A549 (cell line): ENCODE results near the gene MRPL9. TPM values are rescaled to one million over a fixed set of nuclear protein-coding genes. Genes with fewer than 3 reads are reported as not detected.

ENCODE experiments used
- ATAC-seq, 2 experiments: fragments of 200-7000 bp in 1 of 2; fragments of >200 bp in 1 of 2; cut with Nextera tagmentation in 1 of 2; cut with Tn5 transposase in 1 of 2; 3 replicates each; pipeline versions ENCODE4 v1.8.0 to v1.9.1; 2018 to 2020; ENCODE audit warnings: mild to moderate bottlenecking in 1 of 2, moderate library complexity in 1 of 2
- CTCF ChIA-PET: fragments of 300-600 bp; sonication (Branson Sonifier 250); formaldehyde crosslinking; extraction: SDS; loops from one replicate; lab custom pipeline; 2021; ENCODE audit warnings: antibody characterized with exemption, inconsistent platforms; lab: Yijun Ruan, JAX
- POLR2A ChIA-PET: fragments of 350-600 bp; formaldehyde crosslinking; extraction: SDS; loops from one replicate; lab custom pipeline; 2021; ENCODE audit warnings: antibody characterized with exemption, inconsistent platforms; lab: Yijun Ruan, JAX
- DNase-seq, 2 experiments: peaks; one replicate each; pipeline versions ENCODE4 v3.0.0 to v3.0.0-alpha.2; 2011 to 2016; ENCODE audit warnings: low read depth in 1 of 2, low spot score in 1 of 2
- FAIRE-seq: peaks from 2 replicates; lab custom pipeline; 2011; peaks lifted over from hg19 to GRCh38; lab: Jason Lieb, UNC
- H3K27ac ChIP-seq, 2 experiments: fragments of >200 bp; sonication (Bioruptor Twin); formaldehyde crosslinking; 3 replicates each; pipeline ENCODE4 v1.5.1; 2016 to 2017
- H3K4me1 ChIP-seq: fragments of >200 bp; sonication (Bioruptor Twin); formaldehyde crosslinking; 3 replicates; pipeline ENCODE4 v1.6.1; 2016
- H3K4me2 ChIP-seq: fragments of >200 bp; sonication (Bioruptor Twin); formaldehyde crosslinking; 3 replicates; pipeline ENCODE4 v1.6.1; 2016
- H3K4me3 ChIP-seq: fragments of >200 bp; sonication (Bioruptor Twin); formaldehyde crosslinking; 3 replicates; pipeline ENCODE4 v1.5.1; 2016
- H3K9me3 ChIP-seq: fragments of >200 bp; sonication (Bioruptor Twin); formaldehyde crosslinking; 3 replicates; pipeline ENCODE4 v1.6.1; 2016
- ATOH8 ChIP-seq: fragments of 250-450 bp; sonication (Bioruptor Pico); IDR thresholded peaks from 2 replicates; pipeline ENCODE4 v1.5.0; 2020; ENCODE audit warnings: low read depth, mild to moderate bottlenecking, moderate library complexity
- BCL3 ChIP-seq: fragments of >200 bp; sonication (Bioruptor Twin); formaldehyde crosslinking; IDR thresholded peaks from 3 replicates; pipeline ENCODE4 v1.6.1; 2016
- CBX8 ChIP-seq: fragments of 200-600 bp; sonication (generic); IDR thresholded peaks from 2 replicates; pipeline ENCODE4 v1.6.1; 2016
- CHD2 ChIP-seq: fragments of 150-350 bp; IDR thresholded peaks from 2 replicates; pipeline ENCODE4 v1.6.1; 2014; ENCODE audit warnings: low read length; ENCODE audit not compliant: partially characterized antibody
- FOSL2 ChIP-seq, 2 experiments: fragments of 450-650 bp in 1 of 2; fragments of >200 bp in 1 of 2; sonication (Bioruptor Twin) in 1 of 2; formaldehyde crosslinking; IDR thresholded peaks; 2 replicates each; pipeline versions ENCODE4 v1.5.0 to v1.6.1; 2016 to 2020; ENCODE audit warnings: mild to moderate bottlenecking in 1 of 2, moderate library complexity in 1 of 2
- HMGXB4 ChIP-seq: fragments of 250-450 bp; sonication (Bioruptor Pico); IDR thresholded peaks from 2 replicates; pipeline ENCODE4 v1.5.0; 2021; ENCODE audit warnings: mild to moderate bottlenecking, moderate library complexity, borderline replicate concordance
- HOXA7 ChIP-seq: fragments of 250-450 bp; sonication (Bioruptor Pico); IDR thresholded peaks from 2 replicates; pipeline ENCODE4 v1.5.0; 2020; ENCODE audit warnings: mild to moderate bottlenecking, moderate library complexity
- MAFK ChIP-seq: fragments of 450-650 bp; IDR thresholded peaks from 2 replicates; pipeline ENCODE4 v1.6.1; 2014; ENCODE audit not compliant: partially characterized antibody
- MAX ChIP-seq: IDR thresholded peaks from 2 replicates; pipeline ENCODE4 v1.6.1; 2012
- MYC ChIP-seq: IDR thresholded peaks from 2 replicates; pipeline ENCODE4 v1.6.1; 2012; ENCODE audit warnings: mild to moderate bottlenecking, inconsistent platforms, low read length, improper control_type of control experiment, borderline replicate concordance
- NPAS2 ChIP-seq: fragments of 250-450 bp; sonication (Bioruptor Pico); IDR thresholded peaks from 2 replicates; pipeline ENCODE4 v1.8.0; 2022; ENCODE audit warnings: mild to moderate bottlenecking, moderate library complexity, borderline replicate concordance
- RAD21 ChIP-seq, 2 experiments: fragments of >200 bp in 1 of 2; sonication (Bioruptor Twin) in 1 of 2; formaldehyde crosslinking in 1 of 2; IDR thresholded peaks in 1 of 2; conservative IDR thresholded peaks in 1 of 2; 2 replicates in 1 of 2; 3 replicates in 1 of 2; pipeline ENCODE4 v1.6.1; 2012 to 2018; ENCODE audit warnings: inconsistent platforms in 1 of 2
- RARB ChIP-seq: fragments of 250-450 bp; sonication (Bioruptor Pico); IDR thresholded peaks from 2 replicates; pipeline ENCODE4 v1.8.0; 2021; ENCODE audit warnings: mild to moderate bottlenecking, moderate library complexity
- REST ChIP-seq: fragments of 200-600 bp; sonication (generic); IDR thresholded peaks from 2 replicates; pipeline ENCODE4 v1.6.1; 2016; ENCODE audit warnings: antibody characterized with exemption, mild to moderate bottlenecking, moderate library complexity
- SMC3 ChIP-seq: fragments of >200 bp; sonication (Bioruptor Twin); formaldehyde crosslinking; IDR thresholded peaks from 3 replicates; pipeline ENCODE4 v1.6.1; 2018; ENCODE audit warnings: inconsistent platforms
- SREBF2 ChIP-seq: fragments of 450-650 bp; IDR thresholded peaks from 2 replicates; pipeline ENCODE4 v1.6.1; 2014; ENCODE audit warnings: mild to moderate bottlenecking, moderate library complexity
- WGBS: methylation state at CpG from one replicate; pipeline ENCODE4 v1.1.6; 2017; ENCODE audit errors: missing lambda C conversion rate; 5-methylcytosine and 5-hydroxymethylcytosine counted together
- polyA plus RNA-seq, 4 experiments: library from polyadenylated mRNA; depleted of rRNA in 3 of 4; stranded (reverse); fragments of >200 nt; fragmentation: RNase III in 1 of 4; extraction: RNeasy Plus Mini Kit Qiagen cat#74134 plus additional on column Dnase treatment in 1 of 4; gene quantifications; 2 replicates in 3 of 4; 3 replicates in 1 of 4; pipeline ENCODE4 v1.2.3, GENCODE V29; 2011 to 2017

MRPL9 gene
- polyA plus RNA-seq, 2 of the 4 experiments (the other 2 are of a cell fraction), result 88.6 to 120 TPM

- ChIA-PET POLR2A (interaction anchor here (1.2 kb wide), 1 partner anchor 12 kb away, joined by 3 read pairs; the partner anchor contains the start of gene TDRKH), CTCF (interaction anchor here (0.9 to 1.9 kb wide), 4 partner anchors 11 to 38 kb away, joined by 3 to 8 read pairs (median 4); partner anchors contain the start of genes C2CD4D and TDRKH)
- Histone ChIP-seq H3K9me3 (no peaks in the 10 kb centered on the region), H3K4me3 (no peak overlapping the region), H3K4me2 (no peak overlapping the region), H3K4me1 (no peaks in the 10 kb centered on the region), H3K27ac (no peak overlapping the region)
- ATAC-seq (no peak), DNase-seq (no peak), FAIRE-seq (no peak)
- TF ChIP-seq MAFK (no peak), SMC3 (no peak), CBX8 (no peak), SREBF2 (no peak)
- 81% methylated on average over 3 of the region's 5 CpGs for WGBS
Observed at GRCh38 chr1:151802372-151802771, 39.1 kb upstream of the MRPL9 start.

GRCh38 chr1:151801846-151802245 lies 38.5 kb upstream of the MRPL9 start:
- H3K4me1 ChIP-seq, result no peaks in the 10 kb centered on the region

More at GRCh38 chr1:151801846-151802245, 38.5 kb upstream of the MRPL9 start:
- no peaks in the 10 kb centered on the region for H3K9me3 ChIP-seq
- TF ChIP-seq FOSL2 (IDR thresholded peaks at IDR 0.05) (no peak), FOSL2 (CRISPR knock-in tag; IDR thresholded peaks at IDR 0.05) (no peak), REST (no peak), MYC (no peak), RAD21 (conservative IDR thresholded peaks at IDR 0.05 in 1 of 2, IDR thresholded peaks at IDR 0.05 in 1 of 2) (no peak), MAFK (no peak), SREBF2 (no peak), HMGXB4 (CRISPR knock-in tag) (no peak), HOXA7 (CRISPR knock-in tag) (no peak), CHD2 (no peak), MAX (no peak), RARB (CRISPR knock-in tag) (no peak), BCL3 (no peak), NPAS2 (no peak), SMC3 (no peak), ATOH8 (CRISPR knock-in tag) (no peak)
- TF ChIP-seq, all 56 proteins: peak for 0
- no peak for FAIRE-seq
- Histone ChIP-seq H3K4me2 (no peak overlapping the region), H3K27ac (no peak overlapping the region), H3K4me3 (no peak overlapping the region)
- WGBS, result 83% methylated on average over 4 of the region's 7 CpGs
- ChIA-PET POLR2A (interaction anchor here (1.2 kb wide), 1 partner anchor 11 kb away, joined by 3 read pairs; the partner anchor contains the start of gene TDRKH), CTCF (interaction anchor here (1.5 to 1.9 kb wide), 2 partner anchors 11 to 35 kb away, joined by 5 to 8 read pairs; partner anchors contain the start of gene TDRKH)
- ATAC-seq, result no peak
- no peak for DNase-seq
